ENCODE results near the gene H2BW2. TPM values are rescaled to one million over a fixed set of nuclear protein-coding genes. Genes with fewer than 3 reads are reported as not detected.
A peak's percentile ranks its signal among the peaks of the same experiment; 100 is the strongest.
"Not testable (repeated sequence)": the region's sequence is repeated elsewhere in the genome, so short reads cannot be mapped to it uniquely, and the experiment has no call there.

H2BW2 gene
- total RNA-seq, result not detected

- Mint-ChIP-seq H3K9me3 (no peaks in the 10 kb centered on the region), H3K4me3 (no peak within 1 kb of the TSS), H3K27me3 (ENCODE audit: low read depth) (peaks cover 72% of the 10 kb centered on the region), H3K27ac (no peak within 1 kb of the TSS), H3K4me1 (ENCODE audit: low read depth) (no peaks in the 10 kb centered on the region), H3K36me3 (ENCODE audit: insufficient read depth in 2 of 2) (no peaks in the 10 kb centered on the region)
- ATAC-seq (replicated peaks in 1 of 2), result no peak
- no peak for DNase-seq
These were observed at the start of gene H2BW2 for GRCh38 chrX:104039689-104040505. Gene H2BW2, plus strand, starts transcription at chrX:104039956. Its CDS starts 39 bp downstream, at chrX:104039995.

- Mint-ChIP-seq H3K4me3 (no peak overlapping the region), H3K9me3 (no peaks in the 10 kb centered on the region), H3K27me3 (ENCODE audit: low read depth) (peaks cover 44% of the 10 kb centered on the region), H3K4me1 (ENCODE audit: low read depth) (no peaks in the 10 kb centered on the region), H3K27ac (no peak overlapping the region), H3K36me3 (ENCODE audit: insufficient read depth in 2 of 2) (no peaks in the 10 kb centered on the region)
- DNase-seq (no peak), ATAC-seq (replicated peaks in 1 of 2) (no peak)
These were observed 40.5 kb upstream of the H2BW2 start for GRCh38 chrX:103999234-103999633.

GRCh38 chrX:104008831-104009230 is 30.9 kb upstream of the H2BW2 start:
- ATAC-seq (replicated peaks in 1 of 2), result no peak
- Mint-ChIP-seq H3K27ac (no peak overlapping the region), H3K9me3 (no peaks in the 10 kb centered on the region), H3K4me1 (ENCODE audit: low read depth) (no peaks in the 10 kb centered on the region), H3K4me3 (no peak overlapping the region), H3K36me3 (ENCODE audit: insufficient read depth in 2 of 2) (no peaks in the 10 kb centered on the region), H3K27me3 (ENCODE audit: low read depth) (peaks cover 47% of the 10 kb centered on the region)
- no peak for DNase-seq

GRCh38 chrX:104013158-104013557 is 26.6 kb upstream of the H2BW2 start:
- Mint-ChIP-seq H3K4me1 (ENCODE audit: low read depth) (no peaks in the 10 kb centered on the region), H3K27me3 (ENCODE audit: low read depth) (peaks cover 49% of the 10 kb centered on the region), H3K27ac (no peak overlapping the region), H3K4me3 (no peak overlapping the region), H3K9me3 (no peaks in the 10 kb centered on the region), H3K36me3 (ENCODE audit: insufficient read depth in 2 of 2) (no peaks in the 10 kb centered on the region)
- ATAC-seq (replicated peaks in 1 of 2), result no peak
- no peak for DNase-seq

GRCh38 chrX:104013606-104014005 is 26.1 kb upstream of the H2BW2 start, which contains the start of gene H2BW1:
Gene H2BW1, minus strand, starts transcription at chrX:104013708. Its CDS starts 132 bp downstream, at chrX:104013576.
- no peaks in the 10 kb centered on the region for H3K4me1 Mint-ChIP-seq (ENCODE audit: low read depth)
- H3K27ac Mint-ChIP-seq, result no peak within 1 kb of the TSS
- ATAC-seq (replicated peaks in 1 of 2), result no peak
- no peaks in the 10 kb centered on the region for H3K9me3 Mint-ChIP-seq
- H3K36me3 Mint-ChIP-seq (ENCODE audit: insufficient read depth in 2 of 2), result no peaks in the 10 kb centered on the region
- no peak within 1 kb of the TSS for H3K4me3 Mint-ChIP-seq
- no peak for DNase-seq
- H3K27me3 Mint-ChIP-seq (ENCODE audit: low read depth), result peaks cover 51% of the 10 kb centered on the region

- not testable (repeated sequence) for H3K36me3 Mint-ChIP-seq (ENCODE audit: insufficient read depth in 2 of 2); H3K4me3 Mint-ChIP-seq; DNase-seq; ATAC-seq (replicated peaks in 1 of 2); H3K9me3 Mint-ChIP-seq; H3K27ac Mint-ChIP-seq; H3K4me1 Mint-ChIP-seq (ENCODE audit: low read depth)
- H3K27me3 Mint-ChIP-seq (ENCODE audit: low read depth), result peaks cover 57% of the 10 kb centered on the region
These were observed 24.2 kb upstream of the H2BW2 start for GRCh38 chrX:104015576-104015975.

GRCh38 chrX:104018126-104018525 is 21.6 kb upstream of the H2BW2 start:
- no peaks in the 10 kb centered on the region for H3K9me3 Mint-ChIP-seq
- peaks cover 39% of the 10 kb centered on the region for H3K27me3 Mint-ChIP-seq (ENCODE audit: low read depth)
- ATAC-seq (replicated peaks in 1 of 2) (no peak), DNase-seq (no peak)
- H3K4me1 Mint-ChIP-seq (ENCODE audit: low read depth), result no peaks in the 10 kb centered on the region
- no peak overlapping the region for H3K27ac Mint-ChIP-seq
- H3K36me3 Mint-ChIP-seq (ENCODE audit: insufficient read depth in 2 of 2), result peaks cover 0 to 2% of the 10 kb centered on the region in 2 donors
- no peak overlapping the region for H3K4me3 Mint-ChIP-seq

GRCh38 chrX:104041003-104041402 is 1.2 kb downstream of the H2BW2 start:
- no peak overlapping the region for H3K27ac Mint-ChIP-seq
- no peaks in the 10 kb centered on the region for H3K36me3 Mint-ChIP-seq (ENCODE audit: insufficient read depth in 2 of 2)
- H3K9me3 Mint-ChIP-seq, result no peaks in the 10 kb centered on the region
- DNase-seq, result no peak
- H3K4me3 Mint-ChIP-seq, result no peak overlapping the region
- ATAC-seq (replicated peaks in 1 of 2), result no peak
- no peaks in the 10 kb centered on the region for H3K4me1 Mint-ChIP-seq (ENCODE audit: low read depth)
- H3K27me3 Mint-ChIP-seq (ENCODE audit: low read depth), result peaks cover 69% of the 10 kb centered on the region

GRCh38 chrX:104045642-104046041 is 5.9 kb downstream of the H2BW2 start:
- no peaks in the 10 kb centered on the region for H3K9me3 Mint-ChIP-seq
- no peak for ATAC-seq (replicated peaks in 1 of 2)

GRCh38 chrX:104047171-104047570 is 7.4 kb downstream of the H2BW2 start:
- DNase-seq, result no peak
- H3K4me1 Mint-ChIP-seq (ENCODE audit: low read depth), result no peaks in the 10 kb centered on the region
- no peak for ATAC-seq (replicated peaks in 1 of 2)
- H3K9me3 Mint-ChIP-seq, result no peaks in the 10 kb centered on the region
- H3K27me3 Mint-ChIP-seq (ENCODE audit: low read depth), result peaks cover 41% of the 10 kb centered on the region
- H3K4me3 Mint-ChIP-seq, result no peak overlapping the region
- no peaks in the 10 kb centered on the region for H3K36me3 Mint-ChIP-seq (ENCODE audit: insufficient read depth in 2 of 2)
- no peak overlapping the region for H3K27ac Mint-ChIP-seq

More at GRCh38 chrX:104045642-104046041, 5.9 kb downstream of the H2BW2 start:
- no peak overlapping the region for H3K4me3 Mint-ChIP-seq
- H3K4me1 Mint-ChIP-seq (ENCODE audit: low read depth), result no peaks in the 10 kb centered on the region
- DNase-seq, result no peak
- H3K36me3 Mint-ChIP-seq (ENCODE audit: insufficient read depth in 2 of 2), result no peaks in the 10 kb centered on the region
- peaks cover 50% of the 10 kb centered on the region for H3K27me3 Mint-ChIP-seq (ENCODE audit: low read depth)
- no peak overlapping the region for H3K27ac Mint-ChIP-seq

- H3K27ac Mint-ChIP-seq; H3K9me3 Mint-ChIP-seq; H3K27me3 Mint-ChIP-seq (ENCODE audit: low read depth); H3K4me1 Mint-ChIP-seq (ENCODE audit: low read depth); DNase-seq; ATAC-seq (replicated peaks in 1 of 2); H3K4me3 Mint-ChIP-seq; H3K36me3 Mint-ChIP-seq (ENCODE audit: insufficient read depth in 2 of 2): not testable (repeated sequence)
These were observed 15.2 kb downstream of the H2BW2 start for GRCh38 chrX:104054956-104055355.

GRCh38 chrX:104062636-104063035 is 22.9 kb downstream of the H2BW2 start:
- H3K27me3 Mint-ChIP-seq (ENCODE audit: low read depth), result not testable (repeated sequence)

GRCh38 chrX:104075778-104076445 is 36.2 kb downstream of the H2BW2 start, which contains the start of gene TMSB15C:
Gene TMSB15C, minus strand, starts transcription at chrX:104076236.
- not testable (repeated sequence) for H3K27ac Mint-ChIP-seq; H3K27me3 Mint-ChIP-seq (ENCODE audit: low read depth); H3K36me3 Mint-ChIP-seq (ENCODE audit: insufficient read depth in 2 of 2); H3K4me3 Mint-ChIP-seq; H3K9me3 Mint-ChIP-seq; DNase-seq; H3K4me1 Mint-ChIP-seq (ENCODE audit: low read depth)
- ATAC-seq (replicated peaks in 1 of 2), result peak; percentile 99

More at GRCh38 chrX:104062636-104063035, 22.9 kb downstream of the H2BW2 start:
- H3K27ac Mint-ChIP-seq; H3K9me3 Mint-ChIP-seq; H3K4me1 Mint-ChIP-seq (ENCODE audit: low read depth); H3K4me3 Mint-ChIP-seq; DNase-seq; H3K36me3 Mint-ChIP-seq (ENCODE audit: insufficient read depth in 2 of 2); ATAC-seq (replicated peaks in 1 of 2): not testable (repeated sequence)
